IPS DF 6.9 (cell line): ENCODE data around the gene SEPTIN8.

ENCODE experiments used
- DNase-seq: peaks from one replicate; pipeline ENCODE4 v3.0.0-alpha.2; 2013; ENCODE audit warnings: low read depth, low spot score
- H3K27ac ChIP-seq: one replicate; pipeline ENCODE4 v1.5.1; 2013; ENCODE audit warnings: low read length, control low read depth
- H3K27me3 ChIP-seq: 2 replicates; pipeline ENCODE4 v1.6.1; 2013; ENCODE audit warnings: mild to moderate bottlenecking, low read length; ENCODE audit not compliant: control insufficient read depth, insufficient read depth
- H3K36me3 ChIP-seq: 2 replicates; pipeline ENCODE4 v1.6.1; 2013; ENCODE audit warnings: low read length; ENCODE audit not compliant: control insufficient read depth, insufficient read depth
- H3K4me1 ChIP-seq: 2 replicates; pipeline ENCODE4 v1.6.1; 2013; ENCODE audit warnings: low read length; ENCODE audit not compliant: control insufficient read depth, insufficient read depth
- H3K4me3 ChIP-seq: 2 replicates; pipeline ENCODE4 v1.5.1; 2013; ENCODE audit warnings: mild to moderate bottlenecking, low read length
- H3K9me3 ChIP-seq: 2 replicates; pipeline ENCODE4 v1.6.1; 2013; ENCODE audit warnings: low read length, inconsistent platforms; ENCODE audit not compliant: control insufficient read depth, insufficient read depth
- WGBS: extraction: QIAGEN DNeasy Blood & Tissue Kit; methylation state at CpG from one replicate; pipeline ENCODE4 v1.1.7; 2013; ENCODE audit warnings: mixed read lengths, missing lambda C conversion rate; ENCODE audit not compliant: insufficient read length, insufficient coverage; 5-methylcytosine and 5-hydroxymethylcytosine counted together

Gene SEPTIN8

DNA sequence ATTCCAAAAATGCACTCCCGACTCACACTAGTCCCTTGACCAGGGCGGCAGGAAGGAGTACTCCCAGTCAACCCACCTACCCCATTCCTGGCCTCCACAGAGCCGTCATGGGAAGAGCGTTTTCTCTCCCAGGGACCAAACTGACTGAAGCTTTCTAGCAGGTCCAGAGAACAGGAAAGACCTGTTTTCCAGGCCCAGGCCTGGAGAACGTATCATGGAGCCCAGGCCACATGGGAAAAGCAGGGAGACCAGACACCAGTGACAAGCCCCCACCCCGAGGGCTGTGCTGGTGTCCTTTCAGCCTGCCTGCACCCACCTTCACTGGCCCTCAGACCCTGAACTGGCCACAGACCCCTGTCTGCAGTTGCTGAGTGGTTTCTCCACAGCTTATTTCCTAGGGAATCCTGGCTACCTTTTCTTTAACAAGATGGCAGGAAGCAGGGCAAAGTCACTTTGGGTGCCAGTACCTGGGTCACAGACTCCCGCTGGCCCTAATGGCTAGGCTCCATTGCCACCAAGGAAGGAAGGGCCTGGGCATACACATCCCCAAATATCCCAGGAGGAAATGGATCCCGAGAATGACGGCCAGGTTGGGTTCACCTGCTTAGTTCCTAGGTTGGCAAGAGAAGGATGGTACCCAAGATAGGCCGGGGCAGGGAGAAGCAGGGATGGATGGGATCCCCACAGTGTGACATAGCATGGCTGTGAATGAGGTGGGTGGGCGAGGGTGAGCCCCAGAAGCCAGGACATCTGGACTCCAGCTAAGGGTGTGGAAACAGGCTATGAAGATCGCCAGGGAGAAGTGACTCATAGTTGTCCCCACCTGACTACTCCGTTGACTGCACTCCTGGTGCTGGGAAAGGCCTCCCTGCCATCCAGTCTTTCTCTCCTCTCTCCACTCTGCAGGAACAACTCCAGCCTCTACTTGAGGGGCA, 17.7 kb downstream of the SEPTIN8 start:
- Histone ChIP-seq H3K9me3 (no peaks in the 10 kb centered on the region), H3K36me3 (no peaks in the 10 kb centered on the region), H3K4me1 (no peaks in the 10 kb centered on the region), H3K4me3 (no peak overlapping the region), H3K27ac (no peak overlapping the region), H3K27me3 (no peaks in the 10 kb centered on the region)
- no CpG with 5 or more reads among the region's 13 CpGs for WGBS
- no peak for DNase-seq

DNA sequence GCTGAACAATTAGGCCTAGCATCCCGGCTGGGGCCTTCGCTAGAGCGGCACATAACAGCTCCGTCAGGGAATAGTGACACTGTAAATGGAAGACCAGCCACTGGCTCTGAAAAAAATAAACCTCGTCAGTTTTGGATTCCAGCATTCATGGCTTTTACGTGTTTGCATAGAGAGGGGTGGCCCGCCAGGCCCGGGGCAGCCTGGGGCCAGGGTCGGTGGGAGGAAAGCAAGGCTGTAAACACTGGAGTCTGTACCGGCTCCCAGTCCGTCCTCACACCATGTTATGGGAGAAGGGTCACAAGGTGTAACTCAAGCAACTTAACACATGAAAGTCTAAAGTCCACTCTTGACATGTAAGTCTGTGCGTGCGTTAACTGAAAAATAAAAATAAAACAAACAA, 18.6 kb downstream of the SEPTIN8 start:
- H3K27me3 ChIP-seq = no peaks in the 10 kb centered on the region

GRCh38 chr5:132756542-132756941, 20.5 kb downstream of the SEPTIN8 start:
- WGBS = no CpG with 5 or more reads among the region's 5 CpGs
- no peak for DNase-seq
- no peak overlapping the region for H3K27ac ChIP-seq

More for the DNA sequence above, 18.6 kb downstream of the SEPTIN8 start:
- no CpG with 5 or more reads among the region's 13 CpGs for WGBS
- Histone ChIP-seq H3K4me3 (no peak overlapping the region), H3K27ac (no peak overlapping the region), H3K9me3 (no peaks in the 10 kb centered on the region), H3K4me1 (no peaks in the 10 kb centered on the region), H3K36me3 (no peaks in the 10 kb centered on the region)
- DNase-seq = no peak

DNA sequence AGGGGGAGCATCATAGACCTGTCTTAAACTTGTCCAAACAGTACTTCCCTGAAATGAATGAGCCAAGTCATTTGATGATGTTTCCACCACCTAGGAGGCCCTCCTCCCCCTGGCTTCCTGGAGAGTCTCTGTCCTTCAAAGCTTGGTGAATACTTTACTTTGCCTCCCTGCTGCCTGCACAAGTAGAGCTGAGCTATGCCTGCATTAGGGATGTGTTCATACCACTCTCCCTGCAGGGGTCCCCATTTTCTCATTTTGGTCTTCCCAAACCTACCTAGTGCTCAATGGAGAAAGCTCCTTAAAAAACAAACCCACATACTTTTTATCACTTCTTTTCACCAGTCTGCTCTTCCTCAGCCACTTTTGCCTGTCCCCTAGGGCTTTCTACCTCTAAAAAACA, 22.1 kb downstream of the SEPTIN8 start:
- no peak for DNase-seq
- no peaks in the 10 kb centered on the region for H3K9me3 ChIP-seq

More at GRCh38 chr5:132756542-132756941, 20.5 kb downstream of the SEPTIN8 start:
- Histone ChIP-seq H3K27me3 (no peaks in the 10 kb centered on the region; the same call in 1 of the 2 replicates), H3K4me3 (no peak overlapping the region), H3K9me3 (no peaks in the 10 kb centered on the region), H3K36me3 (no peaks in the 10 kb centered on the region), H3K4me1 (no peaks in the 10 kb centered on the region)

DNA sequence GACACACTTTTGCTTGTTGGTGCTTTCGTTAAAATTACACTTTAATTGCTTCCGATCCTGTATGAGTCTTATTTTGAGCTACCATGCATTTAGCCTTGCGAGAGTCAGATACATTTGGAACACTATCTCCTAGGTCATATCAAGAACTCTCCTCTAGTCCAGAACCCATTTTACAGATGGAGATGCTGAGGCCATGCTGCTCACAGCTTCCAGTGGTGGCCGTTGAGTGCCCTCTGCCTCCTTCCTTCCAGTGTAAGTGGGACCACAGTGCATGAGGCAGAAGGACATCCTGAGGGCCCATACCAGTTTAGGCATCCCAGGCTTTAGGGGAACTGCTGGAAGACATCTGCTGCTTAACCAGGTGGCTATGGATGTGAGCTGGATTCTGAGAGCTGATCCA, 22.9 kb downstream of the SEPTIN8 start:
- no CpG with 5 or more reads among the region's 4 CpGs for whole genome bisulfite sequencing
- no peaks in the 10 kb centered on the region for H3K9me3 ChIP-seq

More for the DNA sequence above, 22.1 kb downstream of the SEPTIN8 start:
- Histone ChIP-seq H3K4me1 (no peaks in the 10 kb centered on the region), H3K36me3 (no peaks in the 10 kb centered on the region), H3K27me3 (no peaks in the 10 kb centered on the region; the same call in 1 of the 2 replicates), H3K4me3 (no peak overlapping the region), H3K27ac (no peak overlapping the region)

DNA sequence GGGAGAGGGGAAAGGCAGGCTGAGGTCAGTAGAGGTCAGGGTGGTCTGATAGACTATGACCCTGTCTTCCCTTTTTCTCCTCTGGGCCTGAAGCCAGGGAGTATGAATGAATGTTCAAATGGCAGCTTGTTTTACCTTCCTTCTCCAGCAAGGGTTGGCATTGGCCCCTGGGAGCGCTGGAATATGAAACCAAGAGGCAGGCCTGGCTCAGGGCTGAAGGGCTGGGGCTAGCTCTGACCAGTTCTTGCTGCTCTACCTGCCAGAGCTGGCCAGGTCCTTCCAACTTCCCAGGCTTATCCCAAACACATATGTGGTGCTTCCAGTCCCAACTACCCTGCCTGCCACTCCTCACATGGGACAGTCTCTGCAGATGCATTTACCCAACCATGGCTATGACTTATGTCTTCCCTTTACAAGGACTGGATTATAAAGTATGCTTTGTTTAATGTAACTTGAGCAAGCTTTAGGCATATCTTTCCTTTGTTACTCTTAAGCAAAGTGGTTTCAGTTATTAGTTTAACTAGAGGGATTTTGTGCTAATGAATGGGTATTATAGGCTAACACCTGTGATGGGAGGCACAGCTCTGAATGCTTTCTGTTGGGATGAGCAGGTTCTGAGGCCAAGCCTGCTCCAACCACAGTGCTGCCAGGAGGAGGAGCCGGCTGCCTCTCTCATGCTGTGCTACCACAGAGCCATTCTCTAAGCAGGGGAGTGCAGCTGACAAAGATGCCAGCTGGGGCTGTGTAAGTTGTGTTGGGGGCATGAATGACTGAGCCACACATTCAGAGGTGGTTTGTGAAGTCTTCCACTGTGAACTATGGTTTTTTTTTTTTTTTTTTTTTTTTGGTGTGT, 23.7 kb downstream of the SEPTIN8 start:
- Histone ChIP-seq H3K27ac (no peak overlapping the region), H3K27me3 (peaks cover 10% of the 10 kb centered on the region), H3K9me3 (no peaks in the 10 kb centered on the region), H3K4me1 (no peaks in the 10 kb centered on the region), H3K36me3 (no peaks in the 10 kb centered on the region), H3K4me3 (no peak overlapping the region)
- WGBS = no CpG with 5 or more reads among the region's 2 CpGs
- no peak for DNase-seq

More for the DNA sequence above, 22.9 kb downstream of the SEPTIN8 start:
- no peak for DNase-seq
- Histone ChIP-seq H3K27ac (no peak overlapping the region), H3K4me3 (no peak overlapping the region), H3K27me3 (peaks cover 4% of the 10 kb centered on the region; the same call in 1 of the 2 replicates), H3K36me3 (no peaks in the 10 kb centered on the region), H3K4me1 (no peaks in the 10 kb centered on the region)

DNA sequence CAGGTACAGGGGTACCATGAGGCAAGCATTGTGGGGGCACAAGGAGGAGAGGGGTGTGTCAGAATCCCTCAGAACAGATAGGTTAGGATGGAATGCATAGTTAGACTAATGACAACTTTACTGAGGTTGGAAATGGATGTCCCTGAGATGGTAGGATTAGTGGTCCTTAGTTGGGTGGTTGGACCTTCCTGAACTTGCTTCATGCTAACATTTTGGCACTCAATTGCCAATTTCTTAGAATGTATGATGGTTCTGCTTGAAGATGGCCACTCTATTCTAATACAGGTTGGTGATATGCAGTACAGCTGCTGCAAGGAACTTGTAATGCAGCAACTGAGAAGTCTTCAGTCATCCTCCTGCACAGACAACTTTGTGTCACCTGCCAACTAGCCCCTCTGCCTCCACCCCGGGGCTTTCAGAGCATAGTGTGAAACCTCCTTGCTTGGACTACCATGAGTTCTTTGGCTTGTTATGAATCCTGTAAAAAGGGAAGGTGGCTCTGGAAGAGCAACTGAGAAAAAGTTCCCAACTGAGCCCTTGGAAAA, 24.4 kb downstream of the SEPTIN8 start:
- H3K9me3 ChIP-seq = no peaks in the 10 kb centered on the region
- no peak overlapping the region for H3K27ac ChIP-seq
- no peak overlapping the region for H3K4me3 ChIP-seq
- no CpG with 5 or more reads among the region's 1 CpG for WGBS
- H3K36me3 ChIP-seq = no peaks in the 10 kb centered on the region
- 0 out of 2 replicates have a peak, but pooled peaks cover 1% of the 10 kb centered on the region for H3K4me1 ChIP-seq
- peaks cover 15% of the 10 kb centered on the region for H3K27me3 ChIP-seq
- no peak for DNase-seq

DNA sequence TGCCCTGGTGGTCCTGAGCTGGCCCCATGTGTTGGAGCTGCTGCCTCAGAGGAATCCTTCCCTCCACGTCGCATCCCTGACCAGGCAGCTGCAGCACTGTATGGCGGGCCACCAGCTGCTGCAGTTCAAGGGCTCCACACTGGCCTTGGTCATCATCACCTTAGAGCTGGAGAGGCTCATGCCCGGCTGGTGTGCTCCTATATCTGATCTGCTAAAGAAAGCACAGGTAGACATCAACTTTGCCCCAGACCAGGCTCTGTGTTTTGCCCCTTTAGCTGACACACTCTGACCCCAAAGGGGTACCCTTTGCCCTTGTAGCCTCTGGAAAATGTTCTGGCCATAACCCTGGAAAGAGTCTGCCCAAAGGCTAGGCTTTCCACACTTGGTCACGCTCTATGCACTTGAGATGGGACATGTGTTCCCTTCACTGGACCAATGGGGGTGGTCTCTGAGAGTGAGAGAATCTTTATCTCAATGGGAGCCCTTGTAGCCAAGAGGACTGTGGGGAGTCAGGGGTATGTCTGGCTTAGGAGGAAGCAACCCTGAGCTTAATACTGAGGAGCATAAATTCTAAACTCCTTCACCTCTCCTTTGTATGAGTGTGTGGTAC, 25.0 kb downstream of the SEPTIN8 start:
- no peak for DNase-seq
- Histone ChIP-seq H3K9me3 (no peaks in the 10 kb centered on the region), H3K4me3 (no peak overlapping the region), H3K27ac (no peak overlapping the region), H3K27me3 (peaks cover 15% of the 10 kb centered on the region), H3K36me3 (no peaks in the 10 kb centered on the region), H3K4me1 (0 out of 2 replicates have a peak, but pooled peaks cover 1% of the 10 kb centered on the region)
- no CpG with 5 or more reads among the region's 5 CpGs for WGBS

DNA sequence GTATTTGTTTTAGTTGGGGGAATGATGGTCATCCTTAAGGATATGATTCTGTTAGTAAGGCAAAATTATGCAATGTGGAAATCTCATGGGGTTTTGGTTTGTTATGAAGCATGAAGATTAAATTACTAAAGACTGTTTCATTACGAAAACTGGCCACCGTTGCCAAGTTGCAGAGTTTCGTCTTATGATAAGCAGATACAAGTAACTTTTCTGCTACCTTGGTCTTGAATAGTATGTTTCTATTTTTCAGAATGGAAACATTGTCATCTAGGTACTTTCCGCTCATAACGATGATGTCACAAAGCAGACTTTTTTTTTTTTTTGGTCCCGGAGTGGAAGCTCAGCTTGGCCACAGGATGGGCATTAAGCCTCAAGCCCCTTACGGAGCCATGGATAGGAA, 25.6 kb downstream of the SEPTIN8 start:
- DNase-seq = no peak
- Histone ChIP-seq H3K36me3 (no peaks in the 10 kb centered on the region), H3K27me3 (peaks cover 15% of the 10 kb centered on the region), H3K4me3 (no peak overlapping the region), H3K9me3 (no peaks in the 10 kb centered on the region), H3K27ac (no peak overlapping the region), H3K4me1 (0 out of 2 replicates have a peak, but pooled peaks cover 1% of the 10 kb centered on the region)
- WGBS = no CpG with 5 or more reads among the region's 7 CpGs
